CD14-positive monocyte (primary cell): ENCODE results near the gene MESD. TPM values are rescaled to one million over a fixed set of nuclear protein-coding genes. Genes with fewer than 3 reads are reported as not detected.
A peak's percentile ranks its signal among the peaks of the same experiment; 100 is the strongest.
"Not testable (repeated sequence)": the region's sequence is repeated elsewhere in the genome, so short reads cannot be mapped to it uniquely, and the experiment has no call there.

Experiments
- DNase-seq, 3 donors: peaks; one replicate each; pipeline ENCODE4 v3.0.0-alpha.2; 2011 to 2022
- H2AFZ ChIP-seq: 2 replicates; pipeline ENCODE4 v1.6.0; 2012; ENCODE audit warnings: mild to moderate bottlenecking, low read depth, low read length, inconsistent platforms; ENCODE audit not compliant: insufficient read depth, poor library complexity, severe bottlenecking
- H3K27ac ChIP-seq, 2 donors: 1 replicate in 1 of 2; 2 replicates in 1 of 2; pipeline ENCODE4 v1.5.1; 2012 to 2013; ENCODE audit warnings: low read length in 2 of 2, control low read depth in 1 of 2, inconsistent platforms in 1 of 2, low read depth in 1 of 2, mild to moderate bottlenecking in 1 of 2
- H3K27me3 ChIP-seq, 2 donors: one replicate each; pipeline versions ENCODE4 v1.6.0 to v1.6.1; 2011 to 2013; ENCODE audit warnings: low read length in 2 of 2; ENCODE audit not compliant: control insufficient read depth in 2 of 2, insufficient read depth in 2 of 2
- H3K36me3 ChIP-seq, 2 donors: replicated peaks in 1 of 2; 1 replicate in 1 of 2; 2 replicates in 1 of 2; pipeline versions ENCODE4 v1.5.1 to v1.6.1; 2012 to 2013; ENCODE audit warnings: low read length in 2 of 2, control low read depth in 1 of 2, inconsistent platforms in 1 of 2, mild to moderate bottlenecking in 1 of 2; ENCODE audit not compliant: insufficient read depth in 2 of 2, control insufficient read depth in 1 of 2
- H3K4me1 ChIP-seq, 2 donors: 1 replicate in 1 of 2; 2 replicates in 1 of 2; pipeline versions ENCODE4 v1.5.1 to v1.6.1; 2012 to 2013; ENCODE audit warnings: low read length in 2 of 2, control low read depth in 1 of 2, inconsistent platforms in 1 of 2, mild to moderate bottlenecking in 1 of 2, moderate library complexity in 1 of 2; ENCODE audit not compliant: insufficient read depth in 2 of 2, control insufficient read depth in 1 of 2
- H3K4me2 ChIP-seq: replicated peaks from 2 replicates; pipeline ENCODE3; 2012; ENCODE audit warnings: low read length, moderate library complexity, mild to moderate bottlenecking; ENCODE audit not compliant: poor library complexity, severe bottlenecking; ENCODE audit errors: extremely low read depth
- H3K4me3 ChIP-seq, 3 experiments: fragments of 200-600 bp in 1 of 3; sonication (generic) in 1 of 3; replicated peaks in 1 of 3; 1 replicate in 2 of 3; 2 replicates in 1 of 3; pipeline ENCODE4 v1.5.1; 2011 to 2013; ENCODE audit warnings: low read length in 3 of 3, mild to moderate bottlenecking in 3 of 3, control low read depth in 2 of 3, low read depth in 2 of 3, inconsistent platforms in 1 of 3, moderate library complexity in 1 of 3
- H3K79me2 ChIP-seq: 2 replicates; pipeline ENCODE4 v1.6.0; 2012; ENCODE audit warnings: mild to moderate bottlenecking, control low read depth, inconsistent platforms, low read length, moderate library complexity; ENCODE audit not compliant: insufficient read depth
- H3K9ac ChIP-seq: 2 replicates; pipeline ENCODE4 v1.6.0; 2017; ENCODE audit warnings: low read length, mild to moderate bottlenecking; ENCODE audit not compliant: insufficient read depth, poor library complexity, severe bottlenecking
- H3K9me3 ChIP-seq, 2 donors: replicated peaks in 1 of 2; 1 replicate in 1 of 2; 2 replicates in 1 of 2; pipeline versions ENCODE4 v1.5.1 to v1.6.1; 2012 to 2013; ENCODE audit warnings: low read length in 2 of 2, control low read depth in 1 of 2; ENCODE audit not compliant: control insufficient read depth in 1 of 2, insufficient read depth in 1 of 2
- H4K20me1 ChIP-seq: 2 replicates; pipeline ENCODE4 v1.6.0; 2012; ENCODE audit warnings: mild to moderate bottlenecking, low read length, control low read depth, moderate library complexity; ENCODE audit not compliant: insufficient read depth
- H3K27ac Mint-ChIP-seq, 7 donors: one replicate each; pipeline ENCODE4 v1.8.0; 2020; ENCODE audit warnings: mild to moderate bottlenecking in 7 of 7, mixed read lengths in 7 of 7, moderate library complexity in 6 of 7, inconsistent platforms in 2 of 7
- H3K27me3 Mint-ChIP-seq, 3 donors: one replicate each; pipeline ENCODE4 v1.8.0; 2021 to 2022; ENCODE audit warnings: low read depth in 3 of 3, mild to moderate bottlenecking in 3 of 3, mixed read lengths in 3 of 3, moderate library complexity in 3 of 3, inconsistent platforms in 1 of 3
- H3K36me3 Mint-ChIP-seq, 2 donors: one replicate each; pipeline ENCODE4 v1.8.0; 2020; ENCODE audit warnings: mixed read lengths in 2 of 2, inconsistent platforms in 1 of 2, mild to moderate bottlenecking in 1 of 2
- H3K4me1 Mint-ChIP-seq: one replicate; pipeline ENCODE4 v1.8.0; 2020; ENCODE audit warnings: mild to moderate bottlenecking, mixed read lengths
- H3K4me3 Mint-ChIP-seq, 2 donors: one replicate each; pipeline ENCODE4 v1.8.0; 2020; ENCODE audit warnings: mild to moderate bottlenecking in 2 of 2, mixed read lengths in 2 of 2, moderate library complexity in 1 of 2
- H3K9me3 Mint-ChIP-seq, 7 donors: one replicate each; pipeline ENCODE4 v1.8.0; 2020 to 2022; ENCODE audit warnings: mixed read lengths in 7 of 7, mild to moderate bottlenecking in 6 of 7, moderate library complexity in 6 of 7, inconsistent platforms in 2 of 7
- WGBS: methylation state at CpG from one replicate; pipeline ENCODE4 v1.1.5; 2013; ENCODE audit warnings: missing lambda C conversion rate; ENCODE audit not compliant: insufficient coverage; 5-methylcytosine and 5-hydroxymethylcytosine counted together
- intact Hi-C, 2 donors: fragments of 100-400 bp; cut with micrococcal nuclease; formaldehyde crosslinking; loops; one replicate each; pipeline versions ENCODE4 v1.15.0 to v1.15.1; 2023
- polyA plus RNA-seq, 3 donors: library from polyadenylated mRNA; depleted of rRNA in 1 of 3; unstranded in 2 of 3; stranded (reverse) in 1 of 3; fragments of 300-500 nt in 2 of 3; fragments of >200 nt in 1 of 3; fragmentation: Illumina TruSeq in 2 of 3; gene quantifications; 1 replicate in 2 of 3; 2 replicates in 1 of 3; pipeline ENCODE4 v1.2.3, GENCODE V29; 2012 to 2021
- TF ChIP-seq, protein P1 (sequence below): fragments of 200-600 bp; IDR thresholded peaks from one replicate; pipeline ENCODE4 v1.8.0; 2022; ENCODE audit warnings: antibody characterized with exemption, mild to moderate bottlenecking

MESD gene
- polyA plus RNA-seq, 3 donors, result 5.6 to 15.7 (median 13.1) TPM

DNA sequence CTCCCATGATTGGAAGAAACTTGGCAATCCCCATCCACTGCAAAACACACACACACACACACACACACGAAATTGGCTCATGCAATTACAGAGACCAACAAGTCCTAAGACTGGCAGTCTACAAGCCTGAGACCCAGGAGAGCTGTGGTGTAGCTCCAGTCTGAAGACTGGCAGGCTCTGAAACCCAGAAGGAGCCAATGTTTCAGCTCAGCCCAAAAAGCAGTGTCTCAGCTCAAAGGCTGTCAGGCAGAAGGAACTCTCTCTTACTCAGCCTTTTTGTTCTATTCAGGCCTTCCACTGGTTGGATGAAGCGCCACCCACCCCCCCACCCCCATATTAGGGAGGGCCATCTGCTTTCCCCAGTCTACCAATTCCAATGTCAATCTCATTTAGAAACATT, 32.1 kb downstream of the MESD start:
- Histone ChIP-seq H3K4me1 (peaks cover 17% of the 10 kb centered on the region in 2 donors), H3K4me2 (no peak overlapping the region), H3K27ac (no peak overlapping the region), H3K36me3 (peaks cover 19 to 24% of the 10 kb centered on the region in 2 donors), H3K27me3 (no peaks in the 10 kb centered on the region), H4K20me1 (no peaks in the 10 kb centered on the region), H2AFZ (no peak overlapping the region), H3K9ac (no peak overlapping the region), H3K9me3 (no peaks in the 10 kb centered on the region), H3K79me2 (no peaks in the 10 kb centered on the region), H3K4me3 (no peak overlapping the region)
- DNase-seq, result no peak
- Mint-ChIP-seq H3K9me3 (peaks cover 0 to 2% (median 0%) of the 10 kb centered on the region in 7 donors), H3K27ac (peak overlapping the region in 2 of 7 donors; percentile 22 to 70), H3K27me3 (peaks cover 1 to 5% (median 2%) of the 10 kb centered on the region in 3 donors), H3K4me1 (peaks cover 26% of the 10 kb centered on the region), H3K4me3 (no peak overlapping the region), H3K36me3 (peaks cover 34 to 49% of the 10 kb centered on the region in 2 donors)
- WGBS, result 83% methylated on average over 1 of the region's 2 CpGs
- intact Hi-C loops, result no loop called here
- TF ChIP-seq, protein P1, sequence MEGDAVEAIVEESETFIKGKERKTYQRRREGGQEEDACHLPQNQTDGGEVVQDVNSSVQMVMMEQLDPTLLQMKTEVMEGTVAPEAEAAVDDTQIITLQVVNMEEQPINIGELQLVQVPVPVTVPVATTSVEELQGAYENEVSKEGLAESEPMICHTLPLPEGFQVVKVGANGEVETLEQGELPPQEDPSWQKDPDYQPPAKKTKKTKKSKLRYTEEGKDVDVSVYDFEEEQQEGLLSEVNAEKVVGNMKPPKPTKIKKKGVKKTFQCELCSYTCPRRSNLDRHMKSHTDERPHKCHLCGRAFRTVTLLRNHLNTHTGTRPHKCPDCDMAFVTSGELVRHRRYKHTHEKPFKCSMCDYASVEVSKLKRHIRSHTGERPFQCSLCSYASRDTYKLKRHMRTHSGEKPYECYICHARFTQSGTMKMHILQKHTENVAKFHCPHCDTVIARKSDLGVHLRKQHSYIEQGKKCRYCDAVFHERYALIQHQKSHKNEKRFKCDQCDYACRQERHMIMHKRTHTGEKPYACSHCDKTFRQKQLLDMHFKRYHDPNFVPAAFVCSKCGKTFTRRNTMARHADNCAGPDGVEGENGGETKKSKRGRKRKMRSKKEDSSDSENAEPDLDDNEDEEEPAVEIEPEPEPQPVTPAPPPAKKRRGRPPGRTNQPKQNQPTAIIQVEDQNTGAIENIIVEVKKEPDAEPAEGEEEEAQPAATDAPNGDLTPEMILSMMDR, result no peak

DNA sequence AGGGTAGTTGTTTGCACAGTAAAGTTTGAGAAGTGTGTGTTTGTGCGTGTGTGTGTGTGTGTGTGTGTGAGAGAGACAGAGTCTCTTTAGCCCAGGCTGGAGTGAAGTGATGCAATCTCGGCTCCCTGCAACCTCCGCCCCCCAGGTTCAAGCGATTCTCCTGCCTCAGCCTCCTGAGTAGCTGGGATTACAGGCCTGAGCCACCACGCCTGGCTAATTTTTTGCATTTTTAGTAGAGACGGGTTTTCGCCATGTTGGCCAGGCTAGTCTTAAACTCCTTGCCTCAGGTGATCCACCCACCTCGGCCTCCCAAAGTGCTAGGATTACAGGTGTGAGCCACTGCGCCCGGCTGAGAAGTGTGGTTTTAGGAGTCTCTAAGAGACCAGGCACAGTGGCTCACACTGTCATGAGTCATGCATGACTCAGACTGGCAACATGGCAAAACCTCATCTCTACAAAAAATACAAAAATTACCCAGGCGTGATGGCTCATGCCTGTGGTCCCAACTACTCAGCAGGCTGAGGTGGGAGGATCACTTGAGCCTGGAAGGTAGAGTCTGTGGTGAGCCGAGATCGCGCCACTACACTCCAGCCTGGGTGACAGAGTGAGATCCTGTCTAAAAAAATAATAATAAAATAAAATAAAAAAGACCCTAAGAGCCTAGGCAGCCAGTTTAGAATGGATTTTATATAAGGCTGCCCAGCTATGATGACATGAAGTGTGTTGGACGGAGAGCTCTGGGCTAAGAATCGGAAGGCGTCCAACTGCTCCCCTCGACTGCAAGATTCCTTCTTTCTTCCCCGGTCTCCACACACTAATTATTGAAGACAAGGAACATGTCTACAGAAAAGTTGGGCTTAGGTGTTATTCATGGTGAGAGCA, 33.8 kb downstream of the MESD start:
- H3K4me2 ChIP-seq, H2AFZ ChIP-seq: not testable (repeated sequence)
- DNase-seq, result peak; percentile 53 to 83 (median 62)

More for the DNA sequence above, 33.8 kb downstream of the MESD start:
- peaks cover 43 to 55% of the 10 kb centered on the region in 2 donors for H3K36me3 Mint-ChIP-seq
- H3K4me3 ChIP-seq, H3K9ac ChIP-seq, H4K20me1 ChIP-seq, H3K27ac ChIP-seq, H3K9me3 ChIP-seq, H3K9me3 Mint-ChIP-seq, H3K27me3 Mint-ChIP-seq, intact Hi-C loops, H3K27me3 ChIP-seq, H3K79me2 ChIP-seq: not testable (repeated sequence)
- H3K27ac Mint-ChIP-seq, result peak overlapping the region in 5 of 7 donors; percentile 59 to 82 (median 67)
- peaks cover 17% of the 10 kb centered on the region in 2 donors for H3K4me1 ChIP-seq
- H3K36me3 ChIP-seq, result peaks cover 24 to 37% of the 10 kb centered on the region in 2 donors
- 73% methylated on average over 6 of the region's 19 CpGs for WGBS
- peaks cover 22% of the 10 kb centered on the region for H3K4me1 Mint-ChIP-seq
- peak overlapping the region in 1 of 2 donors; percentile 19 for H3K4me3 Mint-ChIP-seq
